WTC11 (cell line): Measurements from ENCODE around the gene SEMA4C. TPM values are rescaled to one million over a fixed set of nuclear protein-coding genes. Genes with fewer than 3 reads are reported as not detected.

ENCODE experiments used
- ATAC-seq: fragments of 200-7000 bp; cut with Tn5 transposase; 2 replicates; pipeline ENCODE4 v1.10.0; 2021; ENCODE audit warnings: mild to moderate bottlenecking, moderate library complexity
- CTCF ChIA-PET: fragments of 300-600 bp; sonication (Branson Sonifier 250); formaldehyde crosslinking; loops from one replicate; lab custom pipeline; 2021; ENCODE audit warnings: antibody characterized with exemption; lab: Charles Lee
- POLR2A ChIA-PET: fragments of 350-600 bp; sonication (Branson Sonifier 250); formaldehyde crosslinking; loops from one replicate; lab custom pipeline; 2021; ENCODE audit warnings: antibody characterized with exemption; lab: Charles Lee
- DNase-seq: peaks from one replicate; pipeline ENCODE4 v3.0.0; 2021; ENCODE audit warnings: low spot score
- H3K27ac Mint-ChIP-seq: 2 replicates; pipeline ENCODE4 v1.8.0; 2021; ENCODE audit warnings: mixed read lengths
- H3K27me3 Mint-ChIP-seq: 2 replicates; pipeline ENCODE4 v1.8.0; 2021; ENCODE audit warnings: low read depth, mild to moderate bottlenecking, moderate library complexity, mixed read lengths
- H3K36me3 Mint-ChIP-seq: 2 replicates; pipeline ENCODE4 v1.8.0; 2021; ENCODE audit warnings: mixed read lengths
- H3K4me1 Mint-ChIP-seq: 2 replicates; pipeline ENCODE4 v1.8.0; 2022; ENCODE audit warnings: mixed read lengths
- H3K4me3 Mint-ChIP-seq: 2 replicates; pipeline ENCODE4 v1.8.0; 2021; ENCODE audit warnings: mild to moderate bottlenecking, moderate library complexity, mixed read lengths
- H3K9me3 Mint-ChIP-seq: 2 replicates; pipeline ENCODE4 v1.8.0; 2021; ENCODE audit warnings: mixed read lengths
- EMX1 ChIP-seq: fragments of 250-450 bp; sonication (Bioruptor Pico); IDR thresholded peaks from 2 replicates; pipeline ENCODE4 v1.8.0; 2021; ENCODE audit warnings: mild to moderate bottlenecking
- FOXP1 ChIP-seq: sonication (generic); formaldehyde crosslinking; IDR thresholded peaks from 2 replicates; pipeline ENCODE4 v1.8.0; 2022; ENCODE audit warnings: missing genetic modification reagents, mild to moderate bottlenecking, moderate library complexity, borderline replicate concordance
- ZNF121 ChIP-seq: sonication (generic); formaldehyde crosslinking; IDR thresholded peaks from 2 replicates; pipeline ENCODE4 v1.8.0; 2023; ENCODE audit warnings: missing genetic modification reagents
- ZNF263 ChIP-seq: sonication (generic); formaldehyde crosslinking; IDR thresholded peaks from 2 replicates; pipeline ENCODE4 v1.8.1; 2022; ENCODE audit warnings: low read depth, mild to moderate bottlenecking, moderate library complexity, missing genetic modification reagents
- ZNF423 ChIP-seq: fragments of 250-450 bp; sonication (Bioruptor Pico); IDR thresholded peaks from 2 replicates; pipeline ENCODE4 v2.1.2; 2022; ENCODE audit warnings: mild to moderate bottlenecking, moderate library complexity
- total RNA-seq: library from RNA; stranded (reverse); gene quantifications from 3 replicates; pipeline ENCODE4 v1.2.3, GENCODE V29; 2021
- TF ChIP-seq, protein P1 (sequence below): fragments of 200-600 bp; IDR thresholded peaks from 2 replicates; pipeline ENCODE4 v1.8.0; 2022; ENCODE audit warnings: antibody characterized with exemption
- TF ChIP-seq, protein P2 (sequence below): sonication (generic); formaldehyde crosslinking; IDR thresholded peaks from 2 replicates; pipeline ENCODE4 v1.8.0; 2022; ENCODE audit warnings: mild to moderate bottlenecking, missing genetic modification reagents
- TF ChIP-seq, protein P3 (sequence below): sonication (generic); formaldehyde crosslinking; IDR thresholded peaks from 2 replicates; pipeline ENCODE4 v1.8.0; 2022; ENCODE audit warnings: missing genetic modification reagents

The SEMA4C gene
- total RNA-seq, 1 experiment from 2014 or later = 81.6 TPM

DNA sequence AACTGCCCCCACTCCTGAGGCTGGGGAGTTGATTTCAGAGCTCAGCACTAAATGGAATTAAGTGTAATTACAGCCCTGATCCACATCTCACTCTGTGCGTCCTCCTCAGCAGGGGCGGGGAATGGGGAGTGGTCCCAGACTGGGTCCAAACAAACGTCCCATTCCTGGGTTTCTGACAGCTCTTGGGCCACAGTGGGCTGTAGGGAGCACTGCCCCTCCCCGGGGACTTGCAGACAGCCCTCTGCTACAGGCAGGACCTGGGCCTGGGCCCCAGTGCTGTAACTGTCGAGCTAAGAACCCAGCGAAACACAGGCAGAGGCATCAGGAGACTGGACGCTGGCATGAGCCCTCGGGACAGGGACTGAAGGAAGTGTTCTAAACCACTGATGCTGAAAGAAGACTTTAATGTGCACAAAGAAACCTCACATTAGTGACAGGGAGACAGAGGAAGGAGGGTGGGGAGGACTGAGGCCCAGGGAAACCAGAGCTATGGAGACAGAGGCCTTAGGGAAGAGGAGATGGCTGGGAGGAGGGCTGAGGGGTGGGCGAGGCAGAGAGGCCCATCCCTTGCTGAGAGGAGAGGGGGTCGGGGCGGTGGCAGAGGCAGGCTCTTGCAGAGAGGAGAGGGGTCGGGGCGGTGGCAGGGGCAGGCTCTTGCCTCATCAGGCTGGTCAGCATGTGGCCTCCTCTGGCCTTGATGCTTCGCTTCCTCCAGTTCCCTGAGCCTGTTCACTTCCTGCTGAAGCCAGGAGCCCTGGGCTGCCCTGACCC, 5.8 kb upstream of the SEMA4C start:
- peak; percentile 67 for TF ChIP-seq ZNF263
- TF ChIP-seq FOXP1 (CRISPR knock-in tag) = 0 out of 2 replicates have a peak, but pooled peaks have one; percentile 44
- TF ChIP-seq, protein P1, sequence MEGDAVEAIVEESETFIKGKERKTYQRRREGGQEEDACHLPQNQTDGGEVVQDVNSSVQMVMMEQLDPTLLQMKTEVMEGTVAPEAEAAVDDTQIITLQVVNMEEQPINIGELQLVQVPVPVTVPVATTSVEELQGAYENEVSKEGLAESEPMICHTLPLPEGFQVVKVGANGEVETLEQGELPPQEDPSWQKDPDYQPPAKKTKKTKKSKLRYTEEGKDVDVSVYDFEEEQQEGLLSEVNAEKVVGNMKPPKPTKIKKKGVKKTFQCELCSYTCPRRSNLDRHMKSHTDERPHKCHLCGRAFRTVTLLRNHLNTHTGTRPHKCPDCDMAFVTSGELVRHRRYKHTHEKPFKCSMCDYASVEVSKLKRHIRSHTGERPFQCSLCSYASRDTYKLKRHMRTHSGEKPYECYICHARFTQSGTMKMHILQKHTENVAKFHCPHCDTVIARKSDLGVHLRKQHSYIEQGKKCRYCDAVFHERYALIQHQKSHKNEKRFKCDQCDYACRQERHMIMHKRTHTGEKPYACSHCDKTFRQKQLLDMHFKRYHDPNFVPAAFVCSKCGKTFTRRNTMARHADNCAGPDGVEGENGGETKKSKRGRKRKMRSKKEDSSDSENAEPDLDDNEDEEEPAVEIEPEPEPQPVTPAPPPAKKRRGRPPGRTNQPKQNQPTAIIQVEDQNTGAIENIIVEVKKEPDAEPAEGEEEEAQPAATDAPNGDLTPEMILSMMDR = no peak
- TF ChIP-seq, protein P2, sequence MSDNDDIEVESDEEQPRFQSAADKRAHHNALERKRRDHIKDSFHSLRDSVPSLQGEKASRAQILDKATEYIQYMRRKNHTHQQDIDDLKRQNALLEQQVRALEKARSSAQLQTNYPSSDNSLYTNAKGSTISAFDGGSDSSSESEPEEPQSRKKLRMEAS (CRISPR knock-in tag) = 0 out of 2 replicates have a peak, but pooled peaks have one; percentile 33
- H3K4me3 Mint-ChIP-seq = no peak overlapping the region
- DNase-seq (peak; percentile 41), ATAC-seq (peak; percentile 69)
- H3K27ac Mint-ChIP-seq = peak overlapping the region; percentile 43; the same call in 1 of the 2 replicates
- 0 out of 2 replicates have a peak, but pooled peaks cover 2% of the 10 kb centered on the region for H3K27me3 Mint-ChIP-seq
- ChIA-PET CTCF (interaction anchor here (0.7 to 4.7 kb wide), 11 partner anchors 9 to 76 kb away, joined by 3 to 45 read pairs (median 3); partner anchors contain the start of gene ANKRD39), POLR2A (interaction anchor here (1.0 kb wide), 1 partner anchor 18 kb away, joined by 4 read pairs; the partner anchor contains the start of gene ANKRD39)
- peaks cover 75% of the 10 kb centered on the region for H3K4me1 Mint-ChIP-seq
- H3K9me3 Mint-ChIP-seq = no peaks in the 10 kb centered on the region
- no peaks in the 10 kb centered on the region for H3K36me3 Mint-ChIP-seq

DNA sequence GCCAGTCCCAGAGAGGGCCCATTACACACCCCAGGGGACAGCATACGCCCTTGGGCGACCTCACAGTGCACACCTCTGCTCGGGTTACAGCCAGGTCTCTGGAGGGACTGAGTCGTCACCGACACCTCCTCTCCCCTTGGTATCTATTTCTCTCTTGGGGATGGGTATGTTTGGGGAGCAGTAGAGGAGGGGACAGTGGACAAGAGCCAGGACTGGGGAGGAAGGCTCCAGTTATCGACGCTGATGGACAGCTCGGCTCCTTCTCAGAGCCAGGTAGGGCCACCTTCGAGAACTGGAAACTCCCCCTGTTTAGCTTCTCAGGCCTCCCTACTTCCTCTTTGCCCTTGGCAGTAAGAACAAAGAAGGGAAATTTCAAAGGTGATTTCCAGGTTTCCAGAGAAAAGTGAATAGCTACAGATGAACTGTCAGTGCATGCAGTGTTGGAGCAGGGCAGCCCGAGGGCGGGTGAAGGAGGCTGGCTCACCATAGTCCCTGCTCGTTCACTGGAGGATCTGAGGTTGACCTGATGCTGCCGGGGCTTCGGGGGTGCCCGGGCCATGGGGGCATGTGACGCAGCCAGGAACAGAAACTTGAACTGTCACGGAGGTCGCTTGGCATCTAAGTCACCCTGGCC, 4.4 kb upstream of the SEMA4C start:
- H3K4me3 Mint-ChIP-seq = no peak overlapping the region
- TF ChIP-seq ZNF423 (CRISPR knock-in tag) = 0 out of 2 replicates have a peak, but pooled peaks have one; percentile 14
- TF ChIP-seq EMX1 = no peak
- TF ChIP-seq, all 79 proteins: peak for 1
- Mint-ChIP-seq H3K9me3 (no peaks in the 10 kb centered on the region), H3K27ac (no peak overlapping the region), H3K27me3 (0 out of 2 replicates have a peak, but pooled peaks cover 4% of the 10 kb centered on the region), H3K36me3 (no peaks in the 10 kb centered on the region), H3K4me1 (peaks cover 70% of the 10 kb centered on the region)
- CTCF ChIA-PET = interaction anchor here (1.1 to 4.7 kb wide), 5 partner anchors 11 to 77 kb away, joined by 3 to 45 read pairs (median 7); partner anchors contain the start of gene ANKRD39
- POLR2A ChIA-PET = interaction anchor here (0.5 to 1.0 kb wide), 2 partner anchors 32 to 335 kb away, joined by 3 to 4 read pairs; no protein-coding TSS in a partner anchor
- DNase-seq (no peak), ATAC-seq (no peak)

DNA sequence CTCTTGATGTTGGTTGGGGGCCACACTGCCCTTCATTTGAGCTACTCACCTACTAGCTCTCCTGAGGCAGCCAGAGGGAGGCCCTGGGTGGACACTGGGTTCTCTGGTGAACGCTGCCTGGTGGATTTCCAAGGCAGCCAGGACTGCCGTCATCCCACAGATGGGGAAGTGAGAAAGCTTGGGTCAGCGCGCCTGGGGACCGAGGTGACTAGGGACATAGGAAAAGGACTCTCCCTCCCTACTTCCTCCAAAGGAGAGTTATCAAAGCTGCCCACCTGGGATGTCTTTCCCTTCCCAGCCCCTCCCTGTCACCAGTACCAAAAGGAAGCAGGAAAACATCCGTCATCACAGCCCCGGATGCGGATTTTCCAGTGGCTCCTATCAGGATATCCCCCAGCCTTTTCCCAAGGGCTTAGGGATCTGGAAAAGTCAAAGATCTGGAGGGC, 3.8 kb upstream of the SEMA4C start:
- no peaks in the 10 kb centered on the region for H3K9me3 Mint-ChIP-seq
- H3K36me3 Mint-ChIP-seq = no peaks in the 10 kb centered on the region
- no peak overlapping the region for H3K4me3 Mint-ChIP-seq
- ChIA-PET CTCF (interaction anchor here (0.9 to 4.7 kb wide), 6 partner anchors 8 to 78 kb away, joined by 3 to 45 read pairs (median 6); partner anchors contain the start of gene ANKRD39), POLR2A (no interaction called here)
- peaks cover 65% of the 10 kb centered on the region for H3K4me1 Mint-ChIP-seq
- ATAC-seq = no peak
- H3K27me3 Mint-ChIP-seq = 0 out of 2 replicates have a peak, but pooled peaks cover 4% of the 10 kb centered on the region
- no peak for TF ChIP-seq ZNF121 (CRISPR knock-in tag)
- TF ChIP-seq, protein P3, sequence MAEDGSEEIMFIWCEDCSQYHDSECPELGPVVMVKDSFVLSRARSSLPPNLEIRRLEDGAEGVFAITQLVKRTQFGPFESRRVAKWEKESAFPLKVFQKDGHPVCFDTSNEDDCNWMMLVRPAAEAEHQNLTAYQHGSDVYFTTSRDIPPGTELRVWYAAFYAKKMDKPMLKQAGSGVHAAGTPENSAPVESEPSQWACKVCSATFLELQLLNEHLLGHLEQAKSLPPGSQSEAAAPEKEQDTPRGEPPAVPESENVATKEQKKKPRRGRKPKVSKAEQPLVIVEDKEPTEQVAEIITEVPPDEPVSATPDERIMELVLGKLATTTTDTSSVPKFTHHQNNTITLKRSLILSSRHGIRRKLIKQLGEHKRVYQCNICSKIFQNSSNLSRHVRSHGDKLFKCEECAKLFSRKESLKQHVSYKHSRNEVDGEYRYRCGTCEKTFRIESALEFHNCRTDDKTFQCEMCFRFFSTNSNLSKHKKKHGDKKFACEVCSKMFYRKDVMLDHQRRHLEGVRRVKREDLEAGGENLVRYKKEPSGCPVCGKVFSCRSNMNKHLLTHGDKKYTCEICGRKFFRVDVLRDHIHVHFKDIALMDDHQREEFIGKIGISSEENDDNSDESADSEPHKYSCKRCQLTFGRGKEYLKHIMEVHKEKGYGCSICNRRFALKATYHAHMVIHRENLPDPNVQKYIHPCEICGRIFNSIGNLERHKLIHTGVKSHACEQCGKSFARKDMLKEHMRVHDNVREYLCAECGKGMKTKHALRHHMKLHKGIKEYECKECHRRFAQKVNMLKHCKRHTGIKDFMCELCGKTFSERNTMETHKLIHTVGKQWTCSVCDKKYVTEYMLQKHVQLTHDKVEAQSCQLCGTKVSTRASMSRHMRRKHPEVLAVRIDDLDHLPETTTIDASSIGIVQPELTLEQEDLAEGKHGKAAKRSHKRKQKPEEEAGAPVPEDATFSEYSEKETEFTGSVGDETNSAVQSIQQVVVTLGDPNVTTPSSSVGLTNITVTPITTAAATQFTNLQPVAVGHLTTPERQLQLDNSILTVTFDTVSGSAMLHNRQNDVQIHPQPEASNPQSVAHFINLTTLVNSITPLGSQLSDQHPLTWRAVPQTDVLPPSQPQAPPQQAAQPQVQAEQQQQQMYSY (CRISPR knock-in tag) = 0 out of 2 replicates have a peak, but pooled peaks have one; percentile 15
- DNase-seq = no peak
- no peak overlapping the region for H3K27ac Mint-ChIP-seq
